Measurements from ENCODE around the gene HS3ST5.

Gene HS3ST5

DNA sequence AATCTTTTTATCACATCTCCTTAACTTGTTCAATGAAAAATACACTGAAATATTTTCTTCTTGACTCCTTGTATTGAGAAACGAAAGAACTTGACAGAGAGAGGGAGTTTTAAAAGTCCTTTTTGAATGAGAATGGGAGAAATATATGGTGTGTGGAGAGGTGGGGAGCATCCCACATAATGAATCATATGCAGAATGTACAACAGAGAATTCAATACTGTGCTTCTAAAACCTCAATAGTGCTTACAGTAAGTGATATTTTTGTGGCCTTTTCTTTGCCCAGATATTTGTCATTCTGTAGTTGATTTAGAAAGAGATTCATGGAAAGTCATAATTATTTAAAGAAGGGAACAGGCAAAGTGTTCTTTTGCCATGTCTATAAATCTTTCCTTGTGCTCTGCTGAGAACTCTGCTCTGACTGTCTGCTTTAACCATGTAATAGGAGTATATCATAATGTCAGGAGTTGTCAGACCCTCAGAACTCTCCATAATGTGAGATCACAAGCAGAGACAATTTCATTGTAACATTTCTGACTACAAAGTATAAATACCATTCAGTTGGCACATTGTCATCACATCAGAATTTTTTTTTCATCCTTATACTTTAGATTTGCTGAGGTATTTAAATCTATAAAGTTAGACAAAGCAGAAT, 32.8 kb upstream of the HS3ST5 start:
- in situ Hi-C loops (cut with MboI; ENCODE audit: low pct_unique_long_range_greater_than_20kb, low sequenced_read_pairs, unreplicated experiment): no loop called here
- DNase-seq (ENCODE audit: low spot score): no peak
- TF ChIP-seq, protein P1, sequence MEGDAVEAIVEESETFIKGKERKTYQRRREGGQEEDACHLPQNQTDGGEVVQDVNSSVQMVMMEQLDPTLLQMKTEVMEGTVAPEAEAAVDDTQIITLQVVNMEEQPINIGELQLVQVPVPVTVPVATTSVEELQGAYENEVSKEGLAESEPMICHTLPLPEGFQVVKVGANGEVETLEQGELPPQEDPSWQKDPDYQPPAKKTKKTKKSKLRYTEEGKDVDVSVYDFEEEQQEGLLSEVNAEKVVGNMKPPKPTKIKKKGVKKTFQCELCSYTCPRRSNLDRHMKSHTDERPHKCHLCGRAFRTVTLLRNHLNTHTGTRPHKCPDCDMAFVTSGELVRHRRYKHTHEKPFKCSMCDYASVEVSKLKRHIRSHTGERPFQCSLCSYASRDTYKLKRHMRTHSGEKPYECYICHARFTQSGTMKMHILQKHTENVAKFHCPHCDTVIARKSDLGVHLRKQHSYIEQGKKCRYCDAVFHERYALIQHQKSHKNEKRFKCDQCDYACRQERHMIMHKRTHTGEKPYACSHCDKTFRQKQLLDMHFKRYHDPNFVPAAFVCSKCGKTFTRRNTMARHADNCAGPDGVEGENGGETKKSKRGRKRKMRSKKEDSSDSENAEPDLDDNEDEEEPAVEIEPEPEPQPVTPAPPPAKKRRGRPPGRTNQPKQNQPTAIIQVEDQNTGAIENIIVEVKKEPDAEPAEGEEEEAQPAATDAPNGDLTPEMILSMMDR (IDR thresholded peaks at IDR 0.05; ENCODE audit: extremely low read depth, insufficient read depth, missing control alignments): no peak

DNA sequence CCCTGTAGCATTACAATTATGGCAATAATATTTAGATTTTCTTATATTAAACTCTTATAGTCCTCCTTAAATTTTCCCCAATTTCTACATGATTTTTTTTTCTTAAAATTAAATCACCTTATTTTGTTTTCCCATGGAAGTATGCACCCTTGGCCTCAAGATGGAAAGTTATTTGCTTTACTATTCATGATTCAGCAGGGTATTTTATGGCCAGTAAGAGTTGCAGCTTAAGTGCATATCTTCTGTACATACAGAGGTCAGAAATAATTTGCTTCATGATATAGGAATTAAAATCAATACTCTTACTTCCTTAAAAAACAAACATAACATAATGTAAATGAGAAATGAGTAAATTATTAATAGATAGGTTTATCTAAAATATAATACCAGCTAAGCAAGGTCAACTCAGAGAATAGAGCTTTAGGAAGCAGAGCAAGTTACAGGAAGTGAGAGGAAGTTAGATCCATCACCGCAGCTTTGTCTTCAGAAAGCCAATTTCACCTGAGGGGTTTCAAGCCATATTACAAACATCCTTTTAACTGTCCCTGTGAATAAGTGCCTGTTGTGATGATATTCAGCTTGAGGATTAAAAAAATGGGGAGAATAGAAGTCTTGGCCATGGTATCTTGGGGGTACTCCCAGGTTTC, 24.6 kb upstream of the HS3ST5 start:
- in situ Hi-C loops (cut with MboI; ENCODE audit: low pct_unique_long_range_greater_than_20kb, low sequenced_read_pairs, unreplicated experiment): no loop called here
- TF ChIP-seq, protein P1 (IDR thresholded peaks at IDR 0.05; ENCODE audit: extremely low read depth, insufficient read depth, missing control alignments): no peak
- DNase-seq (ENCODE audit: low spot score): no peak

DNA sequence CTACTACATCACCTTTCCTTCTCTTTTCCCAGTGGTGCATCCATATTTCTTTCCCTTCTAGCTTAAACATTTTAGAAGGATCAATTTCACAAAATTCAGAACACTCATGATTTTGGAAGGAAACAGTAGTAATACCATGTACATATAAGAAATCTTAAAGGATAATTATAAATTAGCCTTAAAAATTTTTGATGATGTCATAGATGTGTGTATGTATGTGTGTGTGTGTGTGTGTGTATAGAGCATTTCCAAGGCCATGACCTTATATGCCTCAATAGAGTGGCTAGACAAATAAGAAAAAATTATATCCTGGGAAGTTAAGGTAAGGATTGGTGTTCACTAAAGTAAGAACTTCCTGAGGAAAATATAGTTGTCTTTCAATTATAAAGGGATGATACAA, 24.1 kb upstream of the HS3ST5 start:
- TF ChIP-seq, protein P1 (IDR thresholded peaks at IDR 0.05; ENCODE audit: extremely low read depth, insufficient read depth, missing control alignments): no peak
- in situ Hi-C loops (cut with MboI; ENCODE audit: low pct_unique_long_range_greater_than_20kb, low sequenced_read_pairs, unreplicated experiment): no loop called here
- no peak for DNase-seq (ENCODE audit: low spot score)

DNA sequence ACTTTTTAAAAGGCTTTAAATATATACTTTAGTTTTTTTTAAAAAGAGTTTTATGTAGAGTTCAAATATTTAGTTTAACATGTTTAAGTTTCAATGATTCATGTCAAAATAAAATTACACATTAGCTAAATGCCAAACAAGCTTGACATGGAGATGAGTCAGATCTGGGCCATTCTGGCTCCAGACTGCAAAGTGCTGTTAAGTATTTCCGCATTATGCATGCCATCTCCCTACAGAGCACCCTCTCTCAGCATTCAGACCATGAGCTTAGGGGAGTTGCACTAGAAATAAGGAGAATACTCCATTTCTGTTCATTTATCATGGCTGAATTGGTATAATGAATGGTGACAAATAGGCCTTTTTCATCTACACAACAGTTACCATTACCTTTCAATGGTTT, 21.5 kb upstream of the HS3ST5 start:
- TF ChIP-seq, protein P1 (IDR thresholded peaks at IDR 0.05; ENCODE audit: extremely low read depth, insufficient read depth, missing control alignments): no peak
- no peak for DNase-seq (ENCODE audit: low spot score)
- in situ Hi-C loops (cut with MboI; ENCODE audit: low pct_unique_long_range_greater_than_20kb, low sequenced_read_pairs, unreplicated experiment): no loop called here

DNA sequence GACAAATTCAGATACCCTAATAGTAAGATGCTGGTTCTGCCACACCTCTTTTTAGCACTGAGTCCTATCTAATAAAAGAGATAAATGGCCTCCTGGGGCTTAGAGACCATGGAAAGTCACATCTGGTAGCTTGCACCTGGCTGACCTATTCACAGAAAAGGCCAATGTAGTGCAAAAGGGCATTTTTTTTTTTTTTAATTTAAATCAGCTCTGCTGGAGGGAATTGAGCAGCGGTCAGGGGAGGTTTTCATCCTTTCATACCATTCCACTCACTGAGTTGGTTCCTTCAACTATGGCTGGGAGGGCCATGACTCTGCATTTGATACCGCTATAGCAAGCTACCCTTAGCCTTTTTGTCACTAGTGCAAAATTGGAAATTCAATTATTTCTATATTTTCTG, 20.1 kb upstream of the HS3ST5 start:
- no peak for DNase-seq (ENCODE audit: low spot score)
- in situ Hi-C loops (cut with MboI; ENCODE audit: low pct_unique_long_range_greater_than_20kb, low sequenced_read_pairs, unreplicated experiment): no loop called here
- TF ChIP-seq, protein P1 (IDR thresholded peaks at IDR 0.05; ENCODE audit: extremely low read depth, insufficient read depth, missing control alignments): no peak

DNA sequence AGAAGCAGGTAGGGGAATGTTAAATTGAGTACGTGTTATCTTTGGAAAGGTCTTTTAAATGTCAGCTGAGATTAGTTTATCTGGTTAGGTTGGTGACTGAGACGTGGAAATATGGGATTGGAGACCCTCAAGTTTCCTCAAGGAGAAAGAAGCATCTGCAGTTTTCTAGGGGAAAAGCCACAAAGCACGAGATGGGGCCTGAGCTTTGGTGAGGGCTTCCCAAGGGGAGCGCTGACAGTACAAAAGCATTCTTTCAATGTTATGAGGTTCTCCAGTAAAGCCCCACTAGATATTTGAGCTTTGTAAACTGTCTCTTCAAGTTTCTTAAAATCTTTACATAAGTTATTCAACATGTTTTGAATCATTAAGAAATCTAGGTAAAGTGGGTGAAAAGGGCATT, 19.6 kb upstream of the HS3ST5 start:
- TF ChIP-seq, protein P1 (IDR thresholded peaks at IDR 0.05; ENCODE audit: extremely low read depth, insufficient read depth, missing control alignments): no peak
- in situ Hi-C loops (cut with MboI; ENCODE audit: low pct_unique_long_range_greater_than_20kb, low sequenced_read_pairs, unreplicated experiment): no loop called here
- DNase-seq (ENCODE audit: low spot score): no peak
